ENCODE results near the gene MMP11. TPM values are rescaled to one million over a fixed set of nuclear protein-coding genes. Genes with fewer than 3 reads are reported as not detected.

The MMP11 gene
- total RNA-seq, 2 donors from 2014 or later: 0.46 to 0.56 TPM

- DNase-seq (no peak), ATAC-seq (replicated peaks in 1 of 2) (no peak)
- no peaks in the 10 kb centered on the region for H3K27me3 Mint-ChIP-seq (ENCODE audit: low read depth)
- H3K36me3 Mint-ChIP-seq (ENCODE audit: insufficient read depth in 2 of 2): peaks cover 6 to 20% of the 10 kb centered on the region in 2 donors
- no peak overlapping the region for H3K27ac Mint-ChIP-seq
- no peak overlapping the region for H3K4me3 Mint-ChIP-seq
- no peaks in the 10 kb centered on the region for H3K9me3 Mint-ChIP-seq
- H3K4me1 Mint-ChIP-seq (ENCODE audit: low read depth): no peaks in the 10 kb centered on the region
These were observed 32.2 kb downstream of the MMP11 start for GRCh38 chr22:23804781-23805291.

DNA sequence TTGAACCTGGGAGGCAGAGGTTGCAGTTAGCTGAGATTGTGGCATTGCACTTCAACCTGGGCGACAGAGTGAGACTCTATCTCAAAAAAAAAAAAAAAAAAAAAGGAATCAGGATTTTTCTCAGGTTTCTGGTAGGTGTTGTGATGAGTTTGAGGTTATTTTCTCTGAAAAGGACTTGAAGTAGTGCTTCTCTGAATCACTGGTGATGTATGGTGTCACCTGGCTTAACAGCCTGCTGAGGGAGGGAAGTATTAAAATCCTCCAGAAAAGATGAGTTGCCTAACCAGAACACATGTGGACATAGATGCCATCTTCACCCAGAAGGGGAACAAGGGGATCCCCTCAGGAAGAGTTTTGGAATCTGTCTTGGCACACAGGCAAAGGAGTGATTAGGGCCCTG, 34.2 kb downstream of the MMP11 start:
- Mint-ChIP-seq H3K9me3 (no peaks in the 10 kb centered on the region), H3K4me1 (ENCODE audit: low read depth) (no peaks in the 10 kb centered on the region), H3K36me3 (ENCODE audit: insufficient read depth in 2 of 2) (peaks cover 4 to 28% of the 10 kb centered on the region in 2 donors), H3K27ac (no peak overlapping the region), H3K4me3 (no peak overlapping the region), H3K27me3 (ENCODE audit: low read depth) (no peaks in the 10 kb centered on the region)
- ATAC-seq (replicated peaks in 1 of 2) (no peak), DNase-seq (no peak)

DNA sequence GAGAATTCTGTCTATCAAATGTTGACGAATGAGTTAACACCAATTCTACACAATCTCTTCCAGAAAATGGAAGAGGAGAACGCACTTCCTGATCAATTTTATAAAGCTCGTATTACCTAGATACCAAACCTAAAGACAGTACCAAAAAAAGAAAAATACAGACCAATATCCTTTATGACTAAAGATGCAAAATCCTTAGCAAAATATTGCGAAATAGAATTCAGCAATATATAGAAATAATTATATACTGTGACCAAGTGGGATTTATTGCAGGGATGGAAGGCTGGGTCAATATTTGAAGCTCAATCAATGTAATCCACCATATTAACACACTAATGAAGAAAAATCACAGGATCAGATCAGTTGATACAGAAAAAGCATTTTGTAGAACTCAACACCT, 39.7 kb downstream of the MMP11 start:
- DNase-seq (no peak), ATAC-seq (replicated peaks in 1 of 2) (no peak)
- no peaks in the 10 kb centered on the region for H3K27me3 Mint-ChIP-seq (ENCODE audit: low read depth)
- no peaks in the 10 kb centered on the region for H3K9me3 Mint-ChIP-seq
- H3K4me3 Mint-ChIP-seq: no peak overlapping the region
- H3K4me1 Mint-ChIP-seq (ENCODE audit: low read depth): no peaks in the 10 kb centered on the region
- peaks cover 4 to 22% of the 10 kb centered on the region in 2 donors for H3K36me3 Mint-ChIP-seq (ENCODE audit: insufficient read depth in 2 of 2)
- no peak overlapping the region for H3K27ac Mint-ChIP-seq

DNA sequence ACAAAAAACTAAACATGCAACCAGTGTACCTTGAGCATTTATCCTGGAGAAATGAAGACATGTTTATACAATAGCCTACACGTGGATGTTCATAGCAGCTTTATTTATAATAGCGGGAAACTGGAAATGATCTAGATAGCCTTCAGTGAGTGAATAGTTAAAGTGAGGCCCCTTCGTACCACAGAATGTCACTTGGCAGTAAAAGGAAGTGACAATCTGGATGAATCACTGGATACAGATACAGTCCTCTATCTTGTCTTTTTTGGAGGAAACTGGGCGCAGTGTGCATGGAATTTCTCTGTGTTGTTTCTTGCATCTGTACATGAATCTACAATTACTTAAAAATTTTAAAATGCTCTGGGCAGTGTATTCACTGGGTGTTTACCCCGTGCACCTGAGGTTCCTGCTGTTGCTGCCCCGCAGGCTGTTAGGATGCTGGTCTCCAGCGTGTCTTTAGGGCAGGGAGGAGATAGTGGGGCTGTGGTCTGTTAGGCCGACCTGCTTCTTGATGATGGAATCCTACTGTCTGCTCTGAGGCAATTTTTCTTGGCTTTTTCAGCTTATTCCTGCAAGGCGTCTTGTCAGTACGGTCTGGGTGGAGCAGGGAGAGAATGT, 43.0 kb downstream of the MMP11 start:
- ATAC-seq (replicated peaks in 1 of 2): no peak
- no peaks in the 10 kb centered on the region for H3K27me3 Mint-ChIP-seq (ENCODE audit: low read depth)
- no peaks in the 10 kb centered on the region for H3K9me3 Mint-ChIP-seq
- DNase-seq: no peak
- peaks cover 9% of the 10 kb centered on the region for H3K4me1 Mint-ChIP-seq (ENCODE audit: low read depth)
- no peak overlapping the region for H3K4me3 Mint-ChIP-seq
- no peak overlapping the region for H3K27ac Mint-ChIP-seq
- H3K36me3 Mint-ChIP-seq (ENCODE audit: insufficient read depth in 2 of 2): peaks cover 5 to 22% of the 10 kb centered on the region in 2 donors

- H3K27ac Mint-ChIP-seq: no peak overlapping the region
- DNase-seq: no peak
These were observed 43.7 kb downstream of the MMP11 start for GRCh38 chr22:23816156-23816976.

DNA sequence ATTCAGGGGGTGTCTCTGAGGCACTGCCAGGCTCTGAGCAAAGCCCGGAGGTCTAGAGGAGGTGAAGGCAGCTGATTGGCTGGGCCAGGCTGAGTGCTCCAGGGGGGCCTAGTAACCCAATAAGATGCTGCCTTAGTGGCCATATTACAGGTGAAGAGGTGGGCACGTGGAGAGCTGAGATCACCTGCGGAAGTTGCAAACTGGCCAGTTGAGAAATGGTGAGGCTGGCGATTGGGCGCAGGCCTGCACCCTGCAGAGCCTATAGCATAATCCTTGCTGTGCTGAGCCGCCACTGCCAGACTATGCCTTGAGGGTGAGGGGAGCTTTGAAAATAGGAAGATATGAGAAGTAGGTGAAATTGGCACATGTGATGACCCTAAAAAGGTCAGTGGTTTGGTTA, 44.5 kb downstream of the MMP11 start:
- peaks cover 5 to 15% of the 10 kb centered on the region in 2 donors for H3K36me3 Mint-ChIP-seq (ENCODE audit: insufficient read depth in 2 of 2)

More at GRCh38 chr22:23816156-23816976, 43.7 kb downstream of the MMP11 start:
- Mint-ChIP-seq H3K4me3 (no peak overlapping the region), H3K4me1 (ENCODE audit: low read depth) (peaks cover 11% of the 10 kb centered on the region), H3K36me3 (ENCODE audit: insufficient read depth in 2 of 2) (peaks cover 5 to 17% of the 10 kb centered on the region in 2 donors), H3K27me3 (ENCODE audit: low read depth) (no peaks in the 10 kb centered on the region), H3K9me3 (no peaks in the 10 kb centered on the region)
- no peak for ATAC-seq (replicated peaks in 1 of 2)

DNA sequence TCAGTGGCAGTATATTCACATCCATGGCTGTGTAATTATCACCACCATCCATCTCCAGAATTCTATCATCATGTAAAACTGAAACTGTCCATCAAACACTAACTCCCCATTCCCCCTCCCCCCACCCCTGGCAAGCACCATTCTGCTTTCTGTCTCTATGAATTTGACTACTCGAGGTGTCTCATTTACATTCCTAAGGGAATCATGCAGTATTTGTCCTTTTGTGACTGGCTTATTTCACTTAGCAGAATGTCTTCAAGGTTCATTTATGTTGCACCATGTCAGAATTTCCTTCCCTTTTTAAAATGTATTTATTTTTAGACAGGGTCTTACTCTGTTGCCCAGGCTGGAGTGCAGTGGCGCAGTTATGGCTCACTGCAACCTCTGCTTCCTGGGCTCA, 45.9 kb downstream of the MMP11 start:
- Mint-ChIP-seq H3K4me3 (no peak overlapping the region), H3K4me1 (ENCODE audit: low read depth) (peaks cover 11% of the 10 kb centered on the region), H3K36me3 (ENCODE audit: insufficient read depth in 2 of 2) (peaks cover 5 to 18% of the 10 kb centered on the region in 2 donors), H3K27ac (no peak overlapping the region), H3K27me3 (ENCODE audit: low read depth) (no peaks in the 10 kb centered on the region), H3K9me3 (no peaks in the 10 kb centered on the region)
- no peak for ATAC-seq (replicated peaks in 1 of 2)
- DNase-seq: no peak

More for the DNA sequence above, 44.5 kb downstream of the MMP11 start:
- no peaks in the 10 kb centered on the region for H3K27me3 Mint-ChIP-seq (ENCODE audit: low read depth)
- peaks cover 11% of the 10 kb centered on the region for H3K4me1 Mint-ChIP-seq (ENCODE audit: low read depth)
- no peak overlapping the region for H3K4me3 Mint-ChIP-seq
- no peak for DNase-seq
- no peak overlapping the region for H3K27ac Mint-ChIP-seq
- H3K9me3 Mint-ChIP-seq: no peaks in the 10 kb centered on the region
- ATAC-seq (replicated peaks in 1 of 2): no peak

- no peaks in the 10 kb centered on the region for H3K9me3 Mint-ChIP-seq
- peaks cover 11% of the 10 kb centered on the region for H3K4me1 Mint-ChIP-seq (ENCODE audit: low read depth)
- peak overlapping the region in 1 of 2 donors; percentile 21 for H3K4me3 Mint-ChIP-seq
- ATAC-seq (replicated peaks in 1 of 2): peak; percentile 87 to 88
- peaks cover 5 to 18% of the 10 kb centered on the region in 2 donors for H3K36me3 Mint-ChIP-seq (ENCODE audit: insufficient read depth in 2 of 2)
- no peaks in the 10 kb centered on the region for H3K27me3 Mint-ChIP-seq (ENCODE audit: low read depth)
- peak overlapping the region; percentile 48 for H3K27ac Mint-ChIP-seq
- peak; percentile 25 to 34 for DNase-seq
These were observed 48.1 kb downstream of the MMP11 start for GRCh38 chr22:23820748-23821211.

DNA sequence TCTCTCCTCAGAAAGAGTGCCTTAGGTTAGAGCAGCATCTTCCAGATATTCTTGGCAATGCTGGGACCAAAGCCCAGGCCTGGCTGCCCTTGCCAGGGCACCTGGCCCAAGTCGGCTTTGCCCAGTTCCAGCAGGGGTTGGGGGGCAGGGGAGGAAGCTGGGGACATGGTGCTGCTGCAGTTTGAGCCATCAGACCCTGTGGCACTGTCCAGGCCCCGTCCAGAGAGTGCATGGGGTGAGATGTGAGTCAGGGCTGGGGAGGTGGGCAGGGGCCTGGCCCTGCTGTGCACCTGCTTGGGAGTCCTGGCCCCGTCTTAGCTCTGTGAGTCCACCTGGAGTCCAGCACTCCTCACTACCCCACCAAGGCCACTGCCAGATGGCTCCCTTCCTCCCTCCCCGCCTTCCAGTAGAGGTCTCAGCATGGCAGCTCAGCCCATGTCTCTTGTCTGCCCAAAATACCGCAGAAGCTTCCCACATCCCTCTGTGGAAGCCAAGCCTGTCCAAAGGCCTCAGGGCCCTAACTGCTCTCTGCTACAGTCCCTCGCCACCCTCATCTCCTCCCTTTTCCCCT, 49.5 kb downstream of the MMP11 start:
- Mint-ChIP-seq H3K27ac (no peak overlapping the region), H3K9me3 (no peaks in the 10 kb centered on the region), H3K4me3 (no peak overlapping the region), H3K4me1 (ENCODE audit: low read depth) (peaks cover 11% of the 10 kb centered on the region), H3K27me3 (ENCODE audit: low read depth) (no peaks in the 10 kb centered on the region), H3K36me3 (ENCODE audit: insufficient read depth in 2 of 2) (peaks cover 4 to 15% of the 10 kb centered on the region in 2 donors)
- no peak for ATAC-seq (replicated peaks in 1 of 2)
- DNase-seq: no peak

DNA sequence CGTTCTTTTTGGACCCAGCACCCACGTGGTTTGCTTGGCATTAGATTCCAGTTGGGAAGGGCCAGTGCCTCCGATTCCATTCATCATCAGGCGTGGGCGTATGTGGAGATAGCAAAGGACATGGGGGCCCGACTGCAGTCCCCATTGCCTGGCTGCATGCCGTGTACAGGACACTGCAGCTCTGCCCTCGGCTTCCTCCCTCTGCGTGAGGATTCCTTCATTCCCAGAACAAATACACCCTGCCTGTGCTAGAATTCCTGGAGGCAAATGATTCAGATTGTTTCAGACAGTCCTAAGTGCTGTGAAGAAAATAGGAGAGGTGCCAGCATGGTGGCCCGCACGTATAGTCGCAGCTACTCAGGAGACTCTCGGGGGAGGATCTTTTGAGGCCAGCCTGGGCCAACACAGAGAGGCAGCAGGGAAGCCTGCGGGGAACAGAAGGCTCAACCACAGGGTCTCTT, 50.7 kb downstream of the MMP11 start:
- Mint-ChIP-seq H3K27ac (no peak overlapping the region), H3K4me1 (ENCODE audit: low read depth) (peaks cover 11% of the 10 kb centered on the region), H3K4me3 (no peak overlapping the region), H3K9me3 (no peaks in the 10 kb centered on the region), H3K36me3 (ENCODE audit: insufficient read depth in 2 of 2) (peaks cover 2 to 11% of the 10 kb centered on the region in 2 donors), H3K27me3 (ENCODE audit: low read depth) (no peaks in the 10 kb centered on the region)
- ATAC-seq (replicated peaks in 1 of 2) (no peak), DNase-seq (no peak)

GRCh38 chr22:23824476-23825245, 52.0 kb downstream of the MMP11 start:
- Mint-ChIP-seq H3K4me1 (ENCODE audit: low read depth) (peaks cover 9% of the 10 kb centered on the region), H3K36me3 (ENCODE audit: insufficient read depth in 2 of 2) (peaks cover 0 to 10% of the 10 kb centered on the region in 2 donors), H3K4me3 (no peak overlapping the region), H3K9me3 (no peaks in the 10 kb centered on the region), H3K27ac (no peak overlapping the region), H3K27me3 (ENCODE audit: low read depth) (no peaks in the 10 kb centered on the region)
- no peak for DNase-seq
- ATAC-seq (replicated peaks in 1 of 2): no peak

- Mint-ChIP-seq H3K27ac (peak overlapping the region; percentile 8), H3K4me1 (ENCODE audit: low read depth) (peaks cover 4% of the 10 kb centered on the region), H3K9me3 (no peaks in the 10 kb centered on the region), H3K4me3 (no peak overlapping the region), H3K27me3 (ENCODE audit: low read depth) (no peaks in the 10 kb centered on the region), H3K36me3 (ENCODE audit: insufficient read depth in 2 of 2) (peaks cover 0 to 9% of the 10 kb centered on the region in 2 donors)
- no peak for DNase-seq
- no peak for ATAC-seq (replicated peaks in 1 of 2)
These were observed 52.7 kb downstream of the MMP11 start for GRCh38 chr22:23825246-23825905.

Data from activated T-cell treated with anti-CD3 and anti-CD28 coated beads, Interleukin-2, amount 50 U/mL, for 72 hours (primary cell).